Measurements from ENCODE around the gene TP63. TPM values are rescaled to one million over a fixed set of nuclear protein-coding genes. Genes with fewer than 3 reads are reported as not detected.

Gene TP63
- total RNA-seq, 1 experiment from 2014 or later: 3.6 TPM

DNA sequence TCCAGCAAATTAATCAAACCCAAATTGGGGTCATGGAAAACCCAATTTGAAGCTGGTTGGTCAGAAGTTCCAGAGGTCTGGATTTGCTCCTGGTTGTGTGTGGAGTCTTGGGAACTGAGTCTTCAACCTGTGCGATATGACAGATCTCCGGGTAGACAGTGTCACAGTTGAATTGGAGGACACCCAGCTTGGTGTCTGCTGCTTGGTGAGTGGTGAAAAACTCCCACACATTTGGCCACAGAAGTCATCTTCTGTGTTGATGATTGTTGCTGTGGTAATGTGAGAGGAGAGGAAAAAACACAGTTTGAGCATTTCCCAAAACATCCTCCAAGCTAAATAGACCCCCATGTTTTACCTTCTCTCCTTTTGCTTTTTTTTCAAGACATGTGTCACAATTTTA, 218.1 kb downstream of the TP63 start:
- CTCF ChIA-PET: no interaction called here

DNA sequence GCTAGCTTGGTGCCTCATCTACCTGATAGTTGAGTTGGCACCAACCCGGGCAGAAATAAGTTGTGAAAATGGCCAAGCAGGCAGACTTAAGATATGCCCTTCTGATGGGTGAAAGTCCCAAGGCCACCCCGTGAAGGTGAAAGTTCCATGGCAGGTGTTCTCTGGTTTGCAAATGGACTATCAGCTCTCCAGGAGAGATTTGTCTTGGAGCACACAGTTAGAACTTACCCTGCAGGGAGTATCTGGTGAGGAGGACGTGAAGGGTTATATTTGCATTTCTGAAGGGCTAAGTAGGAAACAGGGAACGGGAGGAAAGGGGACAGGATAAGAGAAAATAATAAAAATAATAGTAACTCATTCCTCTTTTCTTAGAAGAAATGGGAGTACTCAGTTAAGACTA, 220.5 kb downstream of the TP63 start:
- Histone ChIP-seq H3K79me2 (ENCODE audit: low read depth) (no peaks in the 10 kb centered on the region), H3K9me2 (ENCODE audit: insufficient read depth) (no peaks in the 10 kb centered on the region), H4K20me1 (ENCODE audit: insufficient read depth) (no peaks in the 10 kb centered on the region), H3K4me1 (replicated peaks; ENCODE audit: insufficient read depth) (no peaks in the 10 kb centered on the region), H3K4me2 (no peak overlapping the region), H3K9me3 (ENCODE audit: insufficient read depth, low read depth) (peaks cover 10% of the 10 kb centered on the region; the same call in 1 of the 2 replicates), H3F3A (ENCODE audit: insufficient read depth, low read depth) (no peaks in the 10 kb centered on the region), H3K4me3 (no peak overlapping the region), H3K27me3 (ENCODE audit: insufficient read depth, low read depth) (no peaks in the 10 kb centered on the region), H2AFZ (no peak overlapping the region), H3K36me3 (ENCODE audit: low read depth) (no peaks in the 10 kb centered on the region), H3K27ac (no peak overlapping the region)
- POLR2A ChIA-PET (ENCODE audit: unreplicated experiment): no interaction called here
- intact Hi-C loops (cut with micrococcal nuclease; ENCODE audit: unreplicated experiment): no loop called here
- no TSS peak for BruUV-seq (replicated peaks)
- CTCF ChIA-PET: no interaction called here
- no peak for TF ChIP-seq CTCF (conservative IDR thresholded peaks at IDR 0.05)
- no peak for TF ChIP-seq EZH2 (IDR thresholded peaks at IDR 0.05; ENCODE audit: low read depth)
- peak in 1 of 2 experiments; percentile 25 for DNase-seq

More for the DNA sequence above, 218.1 kb downstream of the TP63 start:
- H3K4me3 ChIP-seq: no peak overlapping the region
- intact Hi-C loops (cut with micrococcal nuclease; ENCODE audit: unreplicated experiment): loop anchor here (10.0 kb wide), 1 partner anchor 684 kb away; no protein-coding TSS in a partner anchor
- H3K9me3 ChIP-seq (ENCODE audit: insufficient read depth, low read depth): peaks cover 30% of the 10 kb centered on the region
- H2AFZ ChIP-seq: no peak overlapping the region
- no peaks in the 10 kb centered on the region for H4K20me1 ChIP-seq (ENCODE audit: insufficient read depth)
- no peaks in the 10 kb centered on the region for H3K36me3 ChIP-seq (ENCODE audit: low read depth)
- no peak for DNase-seq
- no peak overlapping the region for H3K27ac ChIP-seq
- H3K4me2 ChIP-seq: no peak overlapping the region
- no peaks in the 10 kb centered on the region for H3K27me3 ChIP-seq (ENCODE audit: insufficient read depth, low read depth)
- no peaks in the 10 kb centered on the region for H3K79me2 ChIP-seq (ENCODE audit: low read depth)
- no peaks in the 10 kb centered on the region for H3F3A ChIP-seq (ENCODE audit: insufficient read depth, low read depth)
- no peaks in the 10 kb centered on the region for H3K9me2 ChIP-seq (ENCODE audit: insufficient read depth)
- H3K4me1 ChIP-seq (replicated peaks; ENCODE audit: insufficient read depth): no peaks in the 10 kb centered on the region
- no peak for TF ChIP-seq CTCF (conservative IDR thresholded peaks at IDR 0.05)
- TF ChIP-seq EZH2 (IDR thresholded peaks at IDR 0.05; ENCODE audit: low read depth): no peak
- no TSS peak for BruUV-seq (replicated peaks)
- POLR2A ChIA-PET (ENCODE audit: unreplicated experiment): no interaction called here

- intact Hi-C loops (cut with micrococcal nuclease; ENCODE audit: unreplicated experiment): no loop called here
- DNase-seq: peak in 1 of 2 experiments; percentile 28
- Histone ChIP-seq H2AFZ (no peak overlapping the region), H3K27ac (no peak overlapping the region), H3K79me2 (ENCODE audit: low read depth) (no peaks in the 10 kb centered on the region), H3K4me3 (no peak overlapping the region), H3K9me3 (ENCODE audit: insufficient read depth, low read depth) (peaks cover 7% of the 10 kb centered on the region), H3K4me2 (no peak overlapping the region), H3K9me2 (ENCODE audit: insufficient read depth) (no peaks in the 10 kb centered on the region), H3K27me3 (ENCODE audit: insufficient read depth, low read depth) (no peaks in the 10 kb centered on the region), H3K4me1 (replicated peaks; ENCODE audit: insufficient read depth) (no peaks in the 10 kb centered on the region), H3F3A (ENCODE audit: insufficient read depth, low read depth) (no peaks in the 10 kb centered on the region), H4K20me1 (ENCODE audit: insufficient read depth) (no peaks in the 10 kb centered on the region), H3K36me3 (ENCODE audit: low read depth) (no peaks in the 10 kb centered on the region)
- ChIA-PET CTCF (no interaction called here), POLR2A (ENCODE audit: unreplicated experiment) (interaction anchor here (0.5 kb wide), 3 partner anchors 9 to 752 kb away, joined by 3 to 8 read pairs (median 5); no protein-coding TSS in a partner anchor)
- TF ChIP-seq EZH2 (IDR thresholded peaks at IDR 0.05; ENCODE audit: low read depth) (no peak), CTCF (conservative IDR thresholded peaks at IDR 0.05) (no peak)
- BruUV-seq (replicated peaks): no TSS peak
Observed at GRCh38 chr3:189853906-189854305, 222.7 kb downstream of the TP63 start.

Measured in PC-9 (cell line).